HG03457 (cell line): ENCODE data around the gene COL12A1.

ENCODE experiments used
- ATAC-seq: cut with Tn5 transposase; IDR thresholded peaks from one replicate; pipeline ENCODE4 v1.9.1; 2021; ENCODE audit warnings: moderate number of reproducible peaks; ENCODE audit not compliant: unreplicated experiment

Gene COL12A1

GRCh38 chr6:75052491-75052890, 153.4 kb downstream of the COL12A1 start:
- no peak for ATAC-seq

GRCh38 chr6:75049308-75049707, 156.5 kb downstream of the COL12A1 start:
- ATAC-seq: no peak

GRCh38 chr6:75044846-75045245, 161.0 kb downstream of the COL12A1 start:
- ATAC-seq: no peak

- ATAC-seq: no peak
Observed at GRCh38 chr6:75041381-75041780, 164.5 kb downstream of the COL12A1 start.
